Mammary microvascular endothelial cell (primary cell): ENCODE measurements around the gene MRPS26. TPM values are rescaled to one million over a fixed set of nuclear protein-coding genes. Genes with fewer than 3 reads are reported as not detected.

Source experiments
- total RNA-seq: library from RNA; depleted of rRNA; stranded (reverse); fragments of >200 nt; gene quantifications from 2 replicates; pipeline ENCODE4 v1.2.3, GENCODE V29; 2015

The MRPS26 gene
- 59.2 and 66.6 TPM in 2 replicates for total RNA-seq

GRCh38 chr20:3045816-3046676 lies at the start of gene MRPS26:
TSS of gene MRPS26 (plus strand) at chr20:3046052. CDS start at chr20:3046069, 17 bp downstream.

DNA sequence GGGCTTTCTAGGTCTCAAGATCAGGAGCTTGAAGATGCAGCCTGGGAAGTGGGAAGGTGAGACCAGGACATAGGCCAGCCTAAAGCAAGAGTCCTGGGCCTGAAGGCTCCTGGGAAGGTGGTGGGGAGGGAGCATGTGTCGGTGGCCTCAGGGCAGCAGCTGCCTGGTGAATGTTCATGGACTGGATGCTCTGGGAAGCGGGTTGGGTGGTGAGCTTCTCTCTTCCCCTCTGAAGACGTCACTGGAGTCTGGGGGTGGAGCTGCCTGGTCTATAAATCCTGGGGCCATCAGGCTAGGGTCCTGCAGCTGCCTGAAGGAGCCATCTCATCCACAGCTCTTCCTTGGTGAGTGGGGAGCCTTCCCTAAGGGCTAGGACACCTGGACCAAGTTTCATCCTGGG lies 2.5 kb upstream of the MRPS26 start, which contains the start of gene GNRH2:
Gene GNRH2 (plus strand): TSS at position 301 of the 400 bp plus-strand sequence. CDS start 793 bp downstream, outside the sequence.

GRCh38 chr20:3071610-3072529 lies 26.0 kb downstream of the MRPS26 start, which contains the start of gene OXT:
TSS of gene OXT (plus strand) at chr20:3071620. CDS start at chr20:3071656, 36 bp downstream.

DNA sequence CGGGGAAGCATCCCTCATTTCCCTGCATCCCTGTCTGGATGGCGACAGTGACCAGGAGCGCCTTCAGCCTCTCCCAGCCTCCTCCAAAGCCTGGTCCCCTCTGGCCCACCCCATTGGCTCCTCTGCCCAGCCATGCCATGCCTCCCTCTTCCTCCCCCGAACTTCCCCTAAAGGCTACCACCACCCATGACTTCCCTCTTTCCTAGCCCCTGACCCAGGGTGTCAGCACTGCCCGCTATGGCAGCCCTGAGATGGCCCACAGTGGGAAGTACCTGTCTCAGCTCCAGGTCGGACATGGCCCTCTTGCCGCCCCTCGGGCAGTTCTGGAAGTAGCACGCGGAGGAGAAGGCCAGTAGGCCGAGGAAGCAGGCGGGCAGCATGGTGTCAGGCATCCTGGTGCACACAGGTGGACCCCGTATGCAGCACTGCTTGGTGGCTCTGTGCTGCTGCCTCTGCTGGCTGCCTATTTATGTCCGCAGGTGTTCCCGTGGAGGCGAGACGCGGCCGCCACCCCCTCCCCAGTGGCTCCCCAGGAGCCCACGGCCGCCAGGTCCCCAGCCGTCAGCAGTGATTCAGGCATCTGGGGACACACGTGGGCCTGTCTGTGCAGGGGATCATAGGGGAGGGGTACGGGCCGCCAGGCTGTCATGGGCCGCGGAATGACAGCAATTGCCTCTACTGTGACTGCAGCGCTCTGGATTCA lies 38.6 kb downstream of the MRPS26 start, which contains the start of gene AVP:
Gene AVP (minus strand): TSS at position 442 of the 703 bp plus-strand sequence. CDS start 50 bp downstream, at position 392.

Other genes with a start within 250 kb of the MRPS26 start
- gene CPXM1, start 245.4 kb upstream of the MRPS26 start, total RNA-seq = 0.20 TPM in 1 of 2 replicates, not detected in the other
- not detected in 2 replicates for gene C20orf141, start 231.1 kb upstream of the MRPS26 start, total RNA-seq
- not detected in 2 replicates for gene TMEM239, start 229.7 kb upstream of the MRPS26 start, total RNA-seq
- 11.4 and 12.9 TPM in 2 replicates for gene PCED1A, start 205.4 kb upstream of the MRPS26 start, total RNA-seq
- gene VPS16, start 205.3 kb upstream of the MRPS26 start, total RNA-seq = 28.9 and 33.0 TPM in 2 replicates
- gene PTPRA, start 172.6 kb upstream of the MRPS26 start, total RNA-seq = 38.1 and 44.7 TPM in 2 replicates
- gene GNRH2, start 2.4 kb upstream of the MRPS26 start, total RNA-seq = not detected in 2 replicates
- gene OXT, start 25.6 kb downstream of the MRPS26 start, total RNA-seq = not detected in 2 replicates
- not detected in 2 replicates for gene AVP, start 38.7 kb downstream of the MRPS26 start, total RNA-seq
- gene FASTKD5, start 113.8 kb downstream of the MRPS26 start, total RNA-seq = 16.2 and 19.0 TPM in 2 replicates
- gene UBOX5, start 113.8 kb downstream of the MRPS26 start, total RNA-seq = 2.8 and 3.8 TPM in 2 replicates
- 4.7 and 4.8 TPM in 2 replicates for gene LZTS3, start 127.5 kb downstream of the MRPS26 start, total RNA-seq
- 50.5 and 63.4 TPM in 2 replicates for gene DDRGK1, start 158.6 kb downstream of the MRPS26 start, total RNA-seq
- 62.8 and 65.4 TPM in 2 replicates for gene ITPA, start 163.4 kb downstream of the MRPS26 start, total RNA-seq
- 3.1 TPM in 2 replicates for gene SLC4A11, start 193.1 kb downstream of the MRPS26 start, total RNA-seq